ENCODE measurements around the gene CLNK. TPM values are rescaled to one million over a fixed set of nuclear protein-coding genes. Genes with fewer than 3 reads are reported as not detected.

Gene CLNK
- total and polyA plus RNA-seq, 2 of the 8 experiments (the other 6 are each of a cell fraction or from before 2014, with no cell fraction given) = not detected

DNA sequence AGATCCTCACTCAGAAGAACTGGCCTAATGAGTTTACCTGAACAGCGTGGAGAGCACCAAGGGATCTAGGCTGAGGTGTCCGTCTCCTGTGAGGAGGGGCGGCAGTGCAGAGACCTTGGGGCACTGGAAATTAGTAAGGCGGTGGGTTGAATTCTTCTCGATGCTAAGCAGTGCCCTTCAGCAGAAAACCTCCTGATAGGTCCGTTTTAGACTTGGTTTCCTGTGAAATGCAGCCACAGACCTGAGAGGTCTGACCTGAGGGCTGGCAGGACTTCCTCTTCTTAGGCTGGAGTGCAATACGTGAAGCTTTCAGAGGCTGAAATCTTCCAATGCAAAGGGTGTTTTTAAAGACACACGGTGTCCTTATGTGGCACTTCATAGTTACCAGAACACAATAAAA, at the start of gene CLNK (continued):
- TF ChIP-seq SUZ12 (IDR thresholded peaks at IDR 0.05; ENCODE audit: low read length) = no peak
